Osteocyte (in vitro differentiated cells): ENCODE data around the gene CARTPT. TPM values are rescaled to one million over a fixed set of nuclear protein-coding genes. Genes with fewer than 3 reads are reported as not detected.

Experiments used
- DNase-seq: peaks from one replicate; pipeline ENCODE4 v3.0.0; 2021; ENCODE audit warnings: mixed read lengths; ENCODE audit not compliant: unreplicated experiment; ENCODE audit errors: extremely low spot score
- H3K27ac Mint-ChIP-seq: one replicate; pipeline ENCODE4 v1.8.0; 2021; ENCODE audit warnings: mild to moderate bottlenecking, mixed read lengths; ENCODE audit not compliant: unreplicated experiment
- H3K27me3 Mint-ChIP-seq: one replicate; pipeline ENCODE4 v1.8.0; 2021; ENCODE audit warnings: mixed read lengths; ENCODE audit not compliant: unreplicated experiment
- H3K36me3 Mint-ChIP-seq: one replicate; pipeline ENCODE4 v1.8.0; 2021; ENCODE audit warnings: mixed read lengths; ENCODE audit not compliant: unreplicated experiment
- H3K4me1 Mint-ChIP-seq: one replicate; pipeline ENCODE4 v1.8.0; 2021; ENCODE audit warnings: mixed read lengths; ENCODE audit not compliant: unreplicated experiment
- H3K4me3 Mint-ChIP-seq: one replicate; pipeline ENCODE4 v1.8.0; 2021; ENCODE audit warnings: mild to moderate bottlenecking, moderate library complexity, mixed read lengths; ENCODE audit not compliant: unreplicated experiment
- H3K9me3 Mint-ChIP-seq: one replicate; pipeline ENCODE4 v1.8.0; 2021; ENCODE audit warnings: mixed read lengths; ENCODE audit not compliant: unreplicated experiment
- CTCF ChIP-seq: fragments of 200-600 bp; sonication (generic); IDR thresholded peaks from 2 replicates; pipeline ENCODE4 v1.5.0; 2021; ENCODE audit warnings: antibody characterized with exemption, mild to moderate bottlenecking, moderate library complexity
- total RNA-seq: library from RNA; stranded (reverse); gene quantifications from 2 replicates; pipeline ENCODE4 v1.2.1, GENCODE V29; 2021

The CARTPT gene
- total RNA-seq, 1 donor from 2014 or later: not detected

GRCh38 chr5:71751422-71751821 is 32.3 kb downstream of the CARTPT start:
- TF ChIP-seq CTCF: no peak
- Mint-ChIP-seq H3K27ac (no peak overlapping the region), H3K4me3 (no peak overlapping the region), H3K4me1 (peaks cover 3% of the 10 kb centered on the region), H3K36me3 (no peaks in the 10 kb centered on the region), H3K9me3 (no peaks in the 10 kb centered on the region), H3K27me3 (peaks cover 28% of the 10 kb centered on the region)
- DNase-seq: no peak

GRCh38 chr5:71752441-71753190 is 33.5 kb downstream of the CARTPT start:
- no peaks in the 10 kb centered on the region for H3K9me3 Mint-ChIP-seq
- no peak overlapping the region for H3K4me3 Mint-ChIP-seq
- TF ChIP-seq CTCF: no peak
- no peak overlapping the region for H3K27ac Mint-ChIP-seq
- H3K27me3 Mint-ChIP-seq: peaks cover 37% of the 10 kb centered on the region
- no peak for DNase-seq
- peaks cover 3% of the 10 kb centered on the region for H3K4me1 Mint-ChIP-seq
- H3K36me3 Mint-ChIP-seq: no peaks in the 10 kb centered on the region

- no peak overlapping the region for H3K27ac Mint-ChIP-seq
- H3K9me3 Mint-ChIP-seq: no peaks in the 10 kb centered on the region
- no peaks in the 10 kb centered on the region for H3K36me3 Mint-ChIP-seq
- TF ChIP-seq CTCF: peak; percentile 84
- no peak for DNase-seq
- H3K4me1 Mint-ChIP-seq: no peaks in the 10 kb centered on the region
- no peak overlapping the region for H3K4me3 Mint-ChIP-seq
- H3K27me3 Mint-ChIP-seq: peaks cover 51% of the 10 kb centered on the region
Observed at GRCh38 chr5:71757590-71758543, 38.8 kb downstream of the CARTPT start.

- no peak for TF ChIP-seq CTCF
- no peaks in the 10 kb centered on the region for H3K36me3 Mint-ChIP-seq
- peaks cover 55% of the 10 kb centered on the region for H3K27me3 Mint-ChIP-seq
- DNase-seq: no peak
- no peak overlapping the region for H3K27ac Mint-ChIP-seq
- H3K4me3 Mint-ChIP-seq: no peak overlapping the region
- no peaks in the 10 kb centered on the region for H3K9me3 Mint-ChIP-seq
- peaks cover 5% of the 10 kb centered on the region for H3K4me1 Mint-ChIP-seq
Observed at GRCh38 chr5:71762826-71763225, 43.8 kb downstream of the CARTPT start.

- no peak for DNase-seq
- Mint-ChIP-seq H3K4me1 (peaks cover 6% of the 10 kb centered on the region), H3K36me3 (no peaks in the 10 kb centered on the region), H3K27me3 (peaks cover 59% of the 10 kb centered on the region), H3K9me3 (no peaks in the 10 kb centered on the region), H3K4me3 (no peak overlapping the region), H3K27ac (no peak overlapping the region)
- TF ChIP-seq CTCF: no peak
Observed at GRCh38 chr5:71767661-71768060, 48.6 kb downstream of the CARTPT start.
